Smooth muscle cell (in vitro differentiated cells): ENCODE results near the gene RAD51B. TPM values are rescaled to one million over a fixed set of nuclear protein-coding genes. Genes with fewer than 3 reads are reported as not detected.

Experiments used
- DNase-seq: peaks from one replicate; lab custom pipeline; 2025; ENCODE audit not compliant: unreplicated experiment; lab: John Stamatoyannopoulos, UW
- H2AFZ ChIP-seq: fragments of 200-600 bp; sonication (generic); 2 replicates; pipeline ENCODE4 v1.6.0; 2016; ENCODE audit warnings: antibody characterized with exemption, low read depth, mild to moderate bottlenecking
- H3F3A ChIP-seq: fragments of 200-600 bp; sonication (generic); 2 replicates; pipeline ENCODE4 v1.6.0; 2017; ENCODE audit warnings: antibody characterized with exemption, low read depth
- H3K27ac ChIP-seq: fragments of 200-600 bp; sonication (generic); 2 replicates; pipeline ENCODE4 v1.5.1; 2016; ENCODE audit warnings: low read depth, mild to moderate bottlenecking
- H3K27me3 ChIP-seq: fragments of 200-600 bp; sonication (generic); 2 replicates; pipeline ENCODE4 v1.6.1; 2016; ENCODE audit warnings: low read depth, mild to moderate bottlenecking
- H3K36me3 ChIP-seq: fragments of 200-600 bp; sonication (generic); 2 replicates; pipeline ENCODE4 v1.5.1; 2016; ENCODE audit warnings: low read depth
- H3K4me1 ChIP-seq: fragments of 200-600 bp; sonication (generic); 2 replicates; pipeline ENCODE4 v1.5.1; 2016; ENCODE audit warnings: low read depth
- H3K4me2 ChIP-seq: fragments of 200-600 bp; sonication (generic); 2 replicates; pipeline ENCODE4 v1.6.0; 2016; ENCODE audit warnings: mild to moderate bottlenecking
- H3K4me3 ChIP-seq: fragments of 200-600 bp; sonication (generic); 2 replicates; pipeline ENCODE4 v1.5.1; 2016; ENCODE audit warnings: mild to moderate bottlenecking
- H3K79me2 ChIP-seq: fragments of 200-600 bp; sonication (generic); 2 replicates; pipeline ENCODE4 v1.6.0; 2016; ENCODE audit warnings: low read depth, mild to moderate bottlenecking
- H3K9ac ChIP-seq: fragments of 200-600 bp; sonication (generic); 2 replicates; pipeline ENCODE4 v1.6.0; 2016; ENCODE audit warnings: low read depth
- H3K9me3 ChIP-seq: fragments of 200-600 bp; sonication (generic); replicated peaks from 2 replicates; pipeline ENCODE4 v1.5.1; 2016; ENCODE audit warnings: low read depth
- H4K20me1 ChIP-seq: fragments of 200-600 bp; sonication (generic); 2 replicates; pipeline ENCODE4 v1.6.0; 2016; ENCODE audit warnings: low read depth
- WGBS: methylation state at CpG from one replicate; pipeline ENCODE4 v1.1.7; 2016; ENCODE audit warnings: low lambda C conversion rate; 5-methylcytosine and 5-hydroxymethylcytosine counted together
- polyA plus RNA-seq: library from polyadenylated mRNA; unstranded; fragments of >200 nt; fragmentation: Nextera tagmentation; extraction: Ambion mirVana; gene quantifications from 2 replicates; pipeline ENCODE4 v1.2.1, GENCODE V29; 2016
- total RNA-seq: library from RNA; depleted of rRNA; stranded (reverse); fragments of >200 nt; gene quantifications from 2 replicates; pipeline ENCODE4 v1.2.3, GENCODE V29; 2014
- TF ChIP-seq, protein P1 (sequence below): fragments of 200-600 bp; sonication (generic); IDR thresholded peaks from 2 replicates; pipeline ENCODE4 v1.5.1; 2017; ENCODE audit warnings: borderline replicate concordance, mild to moderate bottlenecking, antibody characterized with exemption; ENCODE audit not compliant: insufficient read depth, poor library complexity, severe bottlenecking

The RAD51B gene
- total and polyA plus RNA-seq, 2 experiments from 2014 or later, result 4.6 to 5.3 TPM

DNA sequence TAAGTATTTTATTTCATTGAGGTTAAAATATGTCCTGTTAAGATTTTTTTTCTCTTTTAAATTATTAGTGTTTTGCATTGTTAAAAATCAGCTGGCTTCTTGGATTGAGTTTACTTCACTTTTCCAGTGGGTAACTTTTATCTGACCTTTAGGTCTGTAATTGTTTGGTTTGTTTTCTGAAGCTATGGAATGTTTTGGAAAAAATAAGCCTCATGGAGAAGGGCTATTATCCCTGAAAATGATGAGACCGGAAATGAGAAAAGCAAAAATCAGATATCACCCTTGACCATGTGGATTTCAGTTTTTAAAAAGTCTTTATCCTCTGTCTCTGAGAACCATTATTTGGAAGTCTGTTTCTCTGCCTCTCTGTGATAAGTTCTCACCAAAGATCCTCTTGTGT lies 180.9 kb downstream of the RAD51B start:
- no peaks in the 10 kb centered on the region for H4K20me1 ChIP-seq
- H3F3A ChIP-seq, result peaks cover 7% of the 10 kb centered on the region
- no peaks in the 10 kb centered on the region for H3K36me3 ChIP-seq
- TF ChIP-seq, protein P1, sequence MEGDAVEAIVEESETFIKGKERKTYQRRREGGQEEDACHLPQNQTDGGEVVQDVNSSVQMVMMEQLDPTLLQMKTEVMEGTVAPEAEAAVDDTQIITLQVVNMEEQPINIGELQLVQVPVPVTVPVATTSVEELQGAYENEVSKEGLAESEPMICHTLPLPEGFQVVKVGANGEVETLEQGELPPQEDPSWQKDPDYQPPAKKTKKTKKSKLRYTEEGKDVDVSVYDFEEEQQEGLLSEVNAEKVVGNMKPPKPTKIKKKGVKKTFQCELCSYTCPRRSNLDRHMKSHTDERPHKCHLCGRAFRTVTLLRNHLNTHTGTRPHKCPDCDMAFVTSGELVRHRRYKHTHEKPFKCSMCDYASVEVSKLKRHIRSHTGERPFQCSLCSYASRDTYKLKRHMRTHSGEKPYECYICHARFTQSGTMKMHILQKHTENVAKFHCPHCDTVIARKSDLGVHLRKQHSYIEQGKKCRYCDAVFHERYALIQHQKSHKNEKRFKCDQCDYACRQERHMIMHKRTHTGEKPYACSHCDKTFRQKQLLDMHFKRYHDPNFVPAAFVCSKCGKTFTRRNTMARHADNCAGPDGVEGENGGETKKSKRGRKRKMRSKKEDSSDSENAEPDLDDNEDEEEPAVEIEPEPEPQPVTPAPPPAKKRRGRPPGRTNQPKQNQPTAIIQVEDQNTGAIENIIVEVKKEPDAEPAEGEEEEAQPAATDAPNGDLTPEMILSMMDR, result no peak
- WGBS, result 35% methylated on average over 1 of the region's 1 CpG
- peak overlapping the region; percentile 24 for H3K4me3 ChIP-seq
- no peaks in the 10 kb centered on the region for H3K27me3 ChIP-seq
- H2AFZ ChIP-seq, result peak overlapping the region; percentile 63
- H3K4me2 ChIP-seq, result peak overlapping the region; percentile 83
- H3K4me1 ChIP-seq, result peaks cover 14% of the 10 kb centered on the region
- peak overlapping the region; percentile 78 for H3K9ac ChIP-seq
- no peaks in the 10 kb centered on the region for H3K79me2 ChIP-seq
- H3K27ac ChIP-seq, result peak overlapping the region; percentile 96
- H3K9me3 ChIP-seq, result no peaks in the 10 kb centered on the region
- DNase-seq, result no peak

DNA sequence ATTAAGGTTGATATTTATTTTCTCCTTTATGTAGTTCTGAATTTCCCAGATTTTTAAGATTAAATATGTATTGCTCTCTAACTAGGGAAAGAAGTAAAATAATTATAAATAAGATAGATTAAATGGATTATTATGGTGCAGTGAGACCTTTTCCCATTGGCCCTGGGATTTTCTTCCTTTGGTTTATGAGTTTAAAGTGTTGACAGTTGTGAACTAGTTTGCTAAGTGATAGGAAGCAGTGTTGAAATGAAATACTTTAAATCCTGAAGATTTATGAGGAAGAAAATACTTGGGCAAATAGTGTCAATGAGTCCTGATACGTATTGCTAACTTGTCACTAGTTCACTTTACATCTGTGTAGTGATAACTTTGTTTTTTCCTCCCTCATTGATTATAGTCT lies 188.9 kb downstream of the RAD51B start:
- no peaks in the 10 kb centered on the region for H3K36me3 ChIP-seq
- H3K4me2 ChIP-seq, result no peak overlapping the region
- H3K9ac ChIP-seq, result no peak overlapping the region
- peaks cover 8% of the 10 kb centered on the region for H3K4me1 ChIP-seq
- WGBS, result 41% methylated on average over 1 of the region's 1 CpG
- H3K4me3 ChIP-seq, result no peak overlapping the region
- TF ChIP-seq, protein P1, result no peak
- H3F3A ChIP-seq, result no peaks in the 10 kb centered on the region
- no peak overlapping the region for H2AFZ ChIP-seq
- no peaks in the 10 kb centered on the region for H3K79me2 ChIP-seq
- no peak overlapping the region for H3K27ac ChIP-seq
- no peaks in the 10 kb centered on the region for H3K9me3 ChIP-seq
- DNase-seq, result no peak
- no peaks in the 10 kb centered on the region for H3K27me3 ChIP-seq
- no peaks in the 10 kb centered on the region for H4K20me1 ChIP-seq

- Histone ChIP-seq H3F3A (peaks cover 4% of the 10 kb centered on the region), H3K9me3 (no peaks in the 10 kb centered on the region), H3K79me2 (no peaks in the 10 kb centered on the region), H3K9ac (no peak overlapping the region), H3K36me3 (no peaks in the 10 kb centered on the region), H3K4me1 (peaks cover 14% of the 10 kb centered on the region), H3K4me2 (peak overlapping the region; percentile 58), H4K20me1 (no peaks in the 10 kb centered on the region), H2AFZ (peak overlapping the region; percentile 23), H3K27ac (peak overlapping the region; percentile 48), H3K27me3 (no peaks in the 10 kb centered on the region), H3K4me3 (no peak overlapping the region)
- no peak for DNase-seq
- 22% methylated on average over 4 of the region's 4 CpGs for WGBS
- TF ChIP-seq, protein P1, result no peak
These were observed 191.9 kb downstream of the RAD51B start for GRCh38 chr14:68011406-68012028.

GRCh38 chr14:68012871-68013270 lies 193.3 kb downstream of the RAD51B start:
- Histone ChIP-seq H3K4me3 (no peak overlapping the region), H3K27me3 (no peaks in the 10 kb centered on the region), H3K36me3 (no peaks in the 10 kb centered on the region), H3F3A (peaks cover 4% of the 10 kb centered on the region), H4K20me1 (no peaks in the 10 kb centered on the region), H2AFZ (no peak overlapping the region), H3K79me2 (no peaks in the 10 kb centered on the region), H3K9ac (no peak overlapping the region), H3K9me3 (no peaks in the 10 kb centered on the region), H3K27ac (no peak overlapping the region), H3K4me1 (peaks cover 18% of the 10 kb centered on the region), H3K4me2 (no peak overlapping the region)
- DNase-seq, result no peak
- WGBS, result 77% methylated on average over 1 of the region's 1 CpG
- TF ChIP-seq, protein P1, result no peak
